GM18498 (cell line): ENCODE results near the gene SLIT3.

ENCODE experiments used
- ATAC-seq: cut with Tn5 transposase; IDR thresholded peaks from one replicate; pipeline ENCODE4 v1.9.1; 2021; ENCODE audit warnings: mild to moderate bottlenecking, moderate library complexity; ENCODE audit not compliant: unreplicated experiment

Gene SLIT3

GRCh38 chr5:169011009-169011408, 289.9 kb downstream of the SLIT3 start:
- no peak for ATAC-seq

- ATAC-seq = no peak
These were observed 291.8 kb downstream of the SLIT3 start for GRCh38 chr5:169009123-169009522.

- ATAC-seq = no peak
These were observed 293.8 kb downstream of the SLIT3 start for GRCh38 chr5:169006842-169007790.

- no peak for ATAC-seq
These were observed 296.4 kb downstream of the SLIT3 start for GRCh38 chr5:169004551-169004950.

GRCh38 chr5:169003721-169004541, 297.0 kb downstream of the SLIT3 start:
- ATAC-seq = no peak

GRCh38 chr5:169002953-169003555, 297.9 kb downstream of the SLIT3 start:
- no peak for ATAC-seq

- no peak for ATAC-seq
These were observed 299.5 kb downstream of the SLIT3 start for GRCh38 chr5:169001394-169001793.

GRCh38 chr5:168995024-168995423, 305.9 kb downstream of the SLIT3 start:
- ATAC-seq = no peak

- ATAC-seq = no peak
These were observed 308.3 kb downstream of the SLIT3 start for GRCh38 chr5:168992687-168993086.

GRCh38 chr5:168992016-168992415, 308.9 kb downstream of the SLIT3 start:
- no peak for ATAC-seq

- no peak for ATAC-seq
These were observed 309.6 kb downstream of the SLIT3 start for GRCh38 chr5:168991311-168991710.

- ATAC-seq = no peak
These were observed 310.3 kb downstream of the SLIT3 start for GRCh38 chr5:168990679-168991078.

- no peak for ATAC-seq
These were observed 311.0 kb downstream of the SLIT3 start for GRCh38 chr5:168989731-168990505.

- no peak for ATAC-seq
These were observed 312.2 kb downstream of the SLIT3 start for GRCh38 chr5:168988699-168989098.

GRCh38 chr5:168987543-168988300, 313.2 kb downstream of the SLIT3 start:
- ATAC-seq = no peak

GRCh38 chr5:168985454-168985853, 315.5 kb downstream of the SLIT3 start:
- ATAC-seq = no peak

GRCh38 chr5:168984135-168984675, 316.7 kb downstream of the SLIT3 start:
- no peak for ATAC-seq

GRCh38 chr5:168979135-168979534, 321.8 kb downstream of the SLIT3 start:
- ATAC-seq = no peak

GRCh38 chr5:168978500-168978899, 322.4 kb downstream of the SLIT3 start:
- ATAC-seq = no peak

GRCh38 chr5:168978015-168978414, 322.9 kb downstream of the SLIT3 start:
- ATAC-seq = no peak
